Esophagus squamous epithelium (tissue), 4 donors: ENCODE measurements around the gene CRYBG1.

Source experiments
- CTCF ChIP-seq, 6 experiments: fragments of 450-650 bp in 4 of 6; fragments of 200-600 bp in 2 of 6; sonication (generic) in 2 of 6; IDR thresholded peaks; one replicate each; pipeline ENCODE4 v1.5.1; 2016 to 2019; ENCODE audit warnings: antibody characterized with exemption in 6 of 6, mild to moderate bottlenecking in 4 of 6, moderate library complexity in 4 of 6
- POLR2A ChIP-seq, 4 donors: fragments of 450-650 bp; IDR thresholded peaks; one replicate each; pipeline ENCODE4 v1.6.1; 2017; ENCODE audit warnings: antibody characterized with exemption in 4 of 4, mild to moderate bottlenecking in 4 of 4, moderate library complexity in 3 of 4

- TF ChIP-seq POLR2A (IDR thresholded peaks at IDR 0.05): no peak
- no peak for TF ChIP-seq CTCF (IDR thresholded peaks at IDR 0.05)
Observed at GRCh38 chr6:106540907-106541306, 180.4 kb downstream of the CRYBG1 start.
